Calu3 (cell line): ENCODE results near the gene PTPN1. TPM values are rescaled to one million over a fixed set of nuclear protein-coding genes. Genes with fewer than 3 reads are reported as not detected.
"Not testable (repeated sequence)": the region's sequence is repeated elsewhere in the genome, so short reads cannot be mapped to it uniquely, and the experiment has no call there.

Experiments
- BruUV-seq: library from RNA; stranded (reverse); fragments of 400-500 nt; replicated peaks from 2 replicates; lab custom pipeline; 2021; lab: Mats Ljungman, UMichigan
- CTCF ChIA-PET: fragments of 300-600 bp; sonication (Branson Sonifier 250); formaldehyde crosslinking; loops from one replicate; lab custom pipeline; 2022; ENCODE audit warnings: antibody characterized with exemption; lab: Charles Lee
- DNase-seq: peaks from one replicate; pipeline ENCODE4 v3.0.0; 2022
- H3K27ac Mint-ChIP-seq: one replicate; pipeline ENCODE4 v1.8.0; 2022; ENCODE audit warnings: mixed read lengths; ENCODE audit not compliant: unreplicated experiment
- H3K27me3 Mint-ChIP-seq: one replicate; pipeline ENCODE4 v1.8.0; 2022; ENCODE audit warnings: mixed read lengths; ENCODE audit not compliant: unreplicated experiment
- H3K36me3 Mint-ChIP-seq: one replicate; pipeline ENCODE4 v1.8.0; 2022; ENCODE audit warnings: mild to moderate bottlenecking, moderate library complexity, mixed read lengths; ENCODE audit not compliant: insufficient read depth, unreplicated experiment
- H3K4me1 Mint-ChIP-seq: one replicate; pipeline ENCODE4 v1.8.0; 2022; ENCODE audit warnings: mild to moderate bottlenecking, low read depth, mixed read lengths; ENCODE audit not compliant: unreplicated experiment
- H3K4me3 Mint-ChIP-seq: one replicate; pipeline ENCODE4 v1.8.0; 2022; ENCODE audit warnings: mild to moderate bottlenecking, low read depth, moderate library complexity, mixed read lengths; ENCODE audit not compliant: unreplicated experiment
- H3K9me3 Mint-ChIP-seq: one replicate; pipeline ENCODE4 v1.8.0; 2022; ENCODE audit warnings: low read depth, mixed read lengths; ENCODE audit not compliant: unreplicated experiment
- intact Hi-C: fragments of 100-400 bp; cut with micrococcal nuclease; formaldehyde crosslinking; loops from one replicate; pipeline ENCODE4 v1.10.0; 2022; ENCODE audit not compliant: unreplicated experiment
- total RNA-seq: library from RNA; stranded (reverse); gene quantifications from 2 replicates; pipeline ENCODE4 v1.2.3, GENCODE V29; 2022
- TF ChIP-seq, protein P1 (sequence below): fragments of 200-600 bp; IDR thresholded peaks from one replicate; pipeline ENCODE4 v1.8.0; 2022; ENCODE audit warnings: antibody characterized with exemption; ENCODE audit not compliant: unreplicated experiment

PTPN1 gene
- total RNA-seq, 1 experiment from 2014 or later, result 58.5 TPM

DNA sequence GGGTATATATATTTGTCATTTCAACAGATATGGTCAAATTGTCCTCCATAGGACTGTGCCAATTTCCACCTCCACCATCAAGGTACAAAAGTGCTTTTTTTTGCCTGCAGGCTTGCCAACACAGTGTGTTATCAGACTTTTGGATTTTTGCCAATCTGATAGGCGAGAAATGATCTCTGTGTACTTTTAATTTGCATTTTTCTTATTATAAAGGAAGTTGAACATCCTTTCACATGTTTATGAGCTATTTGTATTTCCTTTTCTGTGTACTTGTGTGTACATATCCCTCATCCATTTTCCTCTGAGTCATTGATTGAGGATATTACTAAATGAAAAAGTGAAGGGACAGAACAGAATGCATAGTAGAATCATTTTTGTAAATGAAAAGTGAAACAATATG, 39.0 kb upstream of the PTPN1 start:
- H3K36me3 Mint-ChIP-seq, result peaks cover 9% of the 10 kb centered on the region
- CTCF ChIA-PET, result interaction anchor here (1.0 to 1.5 kb wide), 4 partner anchors 17 to 204 kb away, joined by 3 to 5 read pairs (median 4); no protein-coding TSS in a partner anchor
- intact Hi-C loops, result loop anchor here (2.0 to 10.0 kb wide), 3 partner anchors 71 to 294 kb away; no protein-coding TSS in a partner anchor
- peaks cover 48% of the 10 kb centered on the region for H3K4me1 Mint-ChIP-seq
- no peak overlapping the region for H3K4me3 Mint-ChIP-seq
- TF ChIP-seq, protein P1, sequence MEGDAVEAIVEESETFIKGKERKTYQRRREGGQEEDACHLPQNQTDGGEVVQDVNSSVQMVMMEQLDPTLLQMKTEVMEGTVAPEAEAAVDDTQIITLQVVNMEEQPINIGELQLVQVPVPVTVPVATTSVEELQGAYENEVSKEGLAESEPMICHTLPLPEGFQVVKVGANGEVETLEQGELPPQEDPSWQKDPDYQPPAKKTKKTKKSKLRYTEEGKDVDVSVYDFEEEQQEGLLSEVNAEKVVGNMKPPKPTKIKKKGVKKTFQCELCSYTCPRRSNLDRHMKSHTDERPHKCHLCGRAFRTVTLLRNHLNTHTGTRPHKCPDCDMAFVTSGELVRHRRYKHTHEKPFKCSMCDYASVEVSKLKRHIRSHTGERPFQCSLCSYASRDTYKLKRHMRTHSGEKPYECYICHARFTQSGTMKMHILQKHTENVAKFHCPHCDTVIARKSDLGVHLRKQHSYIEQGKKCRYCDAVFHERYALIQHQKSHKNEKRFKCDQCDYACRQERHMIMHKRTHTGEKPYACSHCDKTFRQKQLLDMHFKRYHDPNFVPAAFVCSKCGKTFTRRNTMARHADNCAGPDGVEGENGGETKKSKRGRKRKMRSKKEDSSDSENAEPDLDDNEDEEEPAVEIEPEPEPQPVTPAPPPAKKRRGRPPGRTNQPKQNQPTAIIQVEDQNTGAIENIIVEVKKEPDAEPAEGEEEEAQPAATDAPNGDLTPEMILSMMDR, result no peak
- peak; percentile 50 for DNase-seq
- peak overlapping the region; percentile 42 for H3K27ac Mint-ChIP-seq
- no peaks in the 10 kb centered on the region for H3K27me3 Mint-ChIP-seq
- no peaks in the 10 kb centered on the region for H3K9me3 Mint-ChIP-seq
- BruUV-seq, result no TSS peak

DNA sequence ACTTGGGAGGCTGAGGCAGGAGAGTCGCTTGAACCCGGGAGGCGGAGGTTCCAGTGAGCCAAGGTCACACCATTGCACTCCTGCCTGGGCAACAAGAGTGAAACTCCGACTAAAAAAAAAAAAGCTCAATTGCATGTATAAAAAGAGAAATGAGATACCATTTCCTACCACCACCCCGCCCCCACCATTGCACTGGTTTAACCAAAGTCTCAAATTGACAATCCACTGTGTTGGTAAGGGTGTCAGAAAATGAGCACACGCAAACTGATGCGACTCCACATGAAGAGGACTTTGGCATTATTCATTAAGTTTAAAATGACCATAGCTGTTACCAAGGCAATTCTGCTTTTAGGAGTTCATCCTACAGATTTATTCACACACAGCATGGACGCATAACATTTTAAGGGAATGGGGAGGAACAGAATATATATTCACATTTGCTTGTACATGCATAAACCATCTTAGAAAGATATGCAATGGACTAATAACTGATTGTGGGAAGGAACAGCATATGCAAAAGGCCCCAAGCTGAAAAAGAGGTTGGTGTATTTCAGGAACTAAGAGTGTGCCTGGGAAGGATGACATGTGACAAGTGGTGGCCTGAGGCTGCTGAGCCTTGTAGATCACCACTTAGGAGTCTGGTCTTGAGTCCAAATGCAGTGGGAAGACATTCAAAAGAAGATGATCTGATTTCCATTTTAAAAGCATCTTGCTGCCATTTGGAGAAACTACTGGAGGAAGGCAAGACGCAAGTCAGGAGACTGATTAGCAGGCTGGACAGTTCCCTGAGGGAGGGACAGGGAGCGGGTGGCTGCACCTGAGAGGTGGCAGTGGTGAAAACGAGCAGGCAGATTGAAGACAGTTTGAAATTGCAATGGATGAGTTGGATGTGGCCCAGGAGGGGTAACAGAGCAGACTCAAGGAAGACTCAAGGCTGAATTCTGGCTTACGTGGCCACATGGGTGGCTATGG, 37.2 kb upstream of the PTPN1 start:
- CTCF ChIA-PET, result interaction anchor here (0.6 to 1.5 kb wide), 2 partner anchors 15 to 199 kb away, joined by 3 to 5 read pairs; no protein-coding TSS in a partner anchor
- Mint-ChIP-seq H3K27ac (no peak overlapping the region), H3K4me3 (no peak overlapping the region), H3K27me3 (no peaks in the 10 kb centered on the region), H3K36me3 (peaks cover 9% of the 10 kb centered on the region), H3K9me3 (no peaks in the 10 kb centered on the region), H3K4me1 (peaks cover 48% of the 10 kb centered on the region)
- intact Hi-C loops, result loop anchor here (5.0 to 10.0 kb wide), 2 partner anchors 69 to 292 kb away; no protein-coding TSS in a partner anchor
- TF ChIP-seq, protein P1, result no peak
- BruUV-seq, result no TSS peak
- DNase-seq, result no peak

GRCh38 chr20:50474356-50474755, 35.8 kb upstream of the PTPN1 start:
- H3K27ac Mint-ChIP-seq, H3K36me3 Mint-ChIP-seq, H3K27me3 Mint-ChIP-seq, BruUV-seq, DNase-seq, H3K4me3 Mint-ChIP-seq, H3K9me3 Mint-ChIP-seq, CTCF ChIA-PET: not testable (repeated sequence)
- peaks cover 38% of the 10 kb centered on the region for H3K4me1 Mint-ChIP-seq
- intact Hi-C loops, result loop anchor here (5.0 to 10.0 kb wide), 2 partner anchors 68 to 290 kb away; no protein-coding TSS in a partner anchor

DNA sequence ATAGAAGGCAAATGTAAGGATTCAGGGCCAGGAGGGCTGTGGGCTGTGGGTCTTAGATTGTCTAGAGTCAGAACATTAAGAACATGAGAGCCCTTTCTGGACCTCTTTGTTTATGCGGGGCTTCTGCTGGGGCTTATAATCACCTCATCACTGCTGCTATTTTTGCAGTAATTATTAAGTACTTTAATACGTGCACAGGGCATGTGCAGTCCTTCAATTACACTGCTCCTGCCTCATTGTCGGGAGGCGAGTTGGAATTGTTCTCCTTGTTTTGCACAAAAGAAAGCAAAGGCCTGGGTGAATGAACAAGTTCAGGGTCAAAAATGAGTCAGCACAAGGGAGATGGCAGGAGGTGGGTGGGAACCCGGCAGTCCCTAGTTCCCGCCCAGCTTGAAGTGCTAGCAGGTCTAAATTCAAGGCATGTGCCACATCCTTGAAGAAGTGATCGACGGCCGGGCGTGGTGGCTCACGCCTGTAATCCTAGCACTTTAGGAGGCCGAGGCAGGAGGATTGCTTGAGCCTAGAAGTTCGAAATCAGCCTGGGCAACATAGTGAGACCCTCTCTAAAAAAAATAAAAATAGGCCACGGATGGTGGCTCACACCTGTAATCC, 34.4 kb upstream of the PTPN1 start:
- Mint-ChIP-seq H3K9me3 (no peaks in the 10 kb centered on the region), H3K36me3 (no peaks in the 10 kb centered on the region), H3K4me3 (no peak overlapping the region), H3K27me3 (no peaks in the 10 kb centered on the region), H3K27ac (peak overlapping the region; percentile 54), H3K4me1 (peaks cover 24% of the 10 kb centered on the region)
- TF ChIP-seq, protein P1, result no peak
- intact Hi-C loops, result loop anchor here (10.0 kb wide), 1 partner anchor 289 kb away; no protein-coding TSS in a partner anchor
- DNase-seq, result peak; percentile 64
- no TSS peak for BruUV-seq
- CTCF ChIA-PET, result interaction anchor here (0.5 to 0.7 kb wide), 3 partner anchors 9 to 230 kb away, joined by 3 to 5 read pairs (median 4); no protein-coding TSS in a partner anchor
